DMS79 (cell line): ENCODE results near the gene ANAPC2.

Experiments
- DNase-seq: peaks from one replicate; lab custom pipeline; 2025; lab: John Stamatoyannopoulos, UW

The ANAPC2 gene

GRCh38 chr9:137161558-137162486 lies 26.5 kb downstream of the ANAPC2 start:
- DNase-seq, result no peak

- DNase-seq, result peak; percentile 65
Measured at GRCh38 chr9:137160716-137161557, 27.4 kb downstream of the ANAPC2 start.

GRCh38 chr9:137160054-137160425 lies 28.3 kb downstream of the ANAPC2 start:
- DNase-seq, result no peak

GRCh38 chr9:137159105-137160053 lies 29.0 kb downstream of the ANAPC2 start:
- DNase-seq, result no peak

GRCh38 chr9:137158625-137159024 lies 29.7 kb downstream of the ANAPC2 start:
- DNase-seq, result no peak

- DNase-seq, result no peak
Measured at GRCh38 chr9:137157618-137158415, 30.5 kb downstream of the ANAPC2 start.

- no peak for DNase-seq
Measured at GRCh38 chr9:137156567-137157375, 31.6 kb downstream of the ANAPC2 start.

- DNase-seq, result no peak
Measured at GRCh38 chr9:137152844-137153405, 35.4 kb downstream of the ANAPC2 start.

GRCh38 chr9:137150617-137151457 lies 37.5 kb downstream of the ANAPC2 start:
- DNase-seq, result no peak

GRCh38 chr9:137149942-137150616 lies 38.3 kb downstream of the ANAPC2 start:
- DNase-seq, result no peak

- DNase-seq, result no peak
Measured at GRCh38 chr9:137149363-137149762, 39.0 kb downstream of the ANAPC2 start.

- peak; percentile 95 for DNase-seq
Measured at GRCh38 chr9:137148661-137149060, 39.7 kb downstream of the ANAPC2 start.

- no peak for DNase-seq
Measured at GRCh38 chr9:137148242-137148641, 40.1 kb downstream of the ANAPC2 start.

- no peak for DNase-seq
Measured at GRCh38 chr9:137147793-137148160, 40.6 kb downstream of the ANAPC2 start.

- no peak for DNase-seq
Measured at GRCh38 chr9:137147091-137147792, 41.1 kb downstream of the ANAPC2 start.

GRCh38 chr9:137146527-137146918 lies 41.8 kb downstream of the ANAPC2 start:
- DNase-seq, result no peak

GRCh38 chr9:137145731-137146526 lies 42.4 kb downstream of the ANAPC2 start:
- DNase-seq, result no peak
